Activated effector memory CD4-positive, alpha-beta T cell treated with anti-CD3 and anti-CD28 coated beads, Interleukin-2, amount 50 U/mL, for 16 hours (primary cell): ENCODE data around the gene DET1.
"Not testable (repeated sequence)": the region's sequence is repeated elsewhere in the genome, so short reads cannot be mapped to it uniquely, and the experiment has no call there.

Source experiments
- DNase-seq: peaks from one replicate; pipeline ENCODE4 v3.0.0-alpha.2; 2020

The DET1 gene

DNA sequence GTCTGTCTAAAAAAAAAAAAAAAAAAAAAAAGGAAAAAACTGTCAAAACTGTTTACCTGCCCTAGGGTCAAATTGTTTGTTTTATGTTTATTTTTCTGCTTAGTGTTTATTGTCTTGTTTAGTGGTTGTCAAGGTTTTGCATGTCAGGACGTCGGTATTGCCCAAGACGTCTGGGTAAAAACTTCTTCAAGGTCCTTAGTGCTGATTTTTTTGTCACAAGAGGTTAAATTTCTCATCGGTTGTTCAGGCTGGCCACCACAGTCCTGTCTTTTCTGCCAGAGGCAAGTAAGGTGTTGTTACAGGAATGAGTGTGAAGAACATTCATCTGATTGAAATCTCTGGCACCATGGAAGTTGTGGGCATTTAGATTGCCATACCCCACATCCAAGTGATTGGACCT lies 7.0 kb downstream of the DET1 start:
- no peak for DNase-seq

- DNase-seq, result no peak
These were observed 7.5 kb downstream of the DET1 start for GRCh38 chr15:88538972-88539371.

GRCh38 chr15:88537591-88538317 lies 8.7 kb downstream of the DET1 start:
- no peak for DNase-seq

DNA sequence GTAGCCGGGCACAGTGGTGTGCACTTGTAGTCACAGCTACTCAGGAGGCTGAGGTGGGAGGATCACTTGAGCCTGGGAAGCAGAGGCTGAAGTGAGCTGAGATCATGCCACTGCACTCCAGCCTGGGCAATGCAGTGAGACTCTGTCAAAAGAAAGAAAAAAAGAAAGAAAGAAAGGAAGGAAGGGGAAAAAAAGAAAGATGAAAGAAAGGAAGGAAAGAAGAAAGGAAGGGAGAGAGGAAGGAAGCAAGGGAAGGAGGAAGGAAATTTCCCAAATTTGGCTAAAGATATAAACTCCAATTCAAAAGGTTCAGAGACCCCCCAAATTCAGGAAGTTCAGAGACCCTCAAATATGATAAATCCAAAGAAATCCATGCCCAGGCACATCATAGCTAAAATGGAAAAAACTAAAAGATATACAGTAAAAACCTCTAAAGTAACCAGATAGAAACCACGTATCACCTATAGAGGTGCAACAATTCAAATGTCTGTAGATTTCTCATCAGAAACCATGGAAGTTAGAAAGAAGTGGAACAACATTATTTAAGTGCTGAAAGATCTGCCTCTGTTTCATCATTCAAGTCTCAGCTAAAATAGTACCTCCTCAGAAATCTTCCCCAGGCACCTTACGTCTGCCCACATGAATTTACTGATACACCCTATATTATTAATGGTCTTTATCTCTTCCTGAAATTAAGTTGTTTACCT lies 10.7 kb downstream of the DET1 start:
- DNase-seq, result no peak

DNA sequence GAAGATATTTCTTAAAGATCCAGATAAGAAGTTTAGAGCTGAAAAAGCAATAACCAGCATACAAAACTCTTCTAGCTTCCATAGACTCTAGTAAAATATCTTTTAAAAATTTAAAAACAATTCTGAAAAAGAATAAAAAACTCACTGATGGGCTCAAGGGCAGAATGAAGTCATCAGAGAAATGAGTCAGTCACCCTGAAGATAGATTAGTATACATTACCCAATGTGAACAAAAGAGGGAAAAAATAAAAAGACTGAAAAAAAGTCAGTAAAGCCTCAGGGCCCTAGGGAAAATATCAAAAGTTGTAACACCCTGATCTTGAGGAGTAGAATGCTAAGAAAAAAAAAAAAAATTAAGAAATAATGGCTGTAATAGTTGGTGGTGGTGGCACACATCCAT lies 11.4 kb downstream of the DET1 start:
- no peak for DNase-seq

DNA sequence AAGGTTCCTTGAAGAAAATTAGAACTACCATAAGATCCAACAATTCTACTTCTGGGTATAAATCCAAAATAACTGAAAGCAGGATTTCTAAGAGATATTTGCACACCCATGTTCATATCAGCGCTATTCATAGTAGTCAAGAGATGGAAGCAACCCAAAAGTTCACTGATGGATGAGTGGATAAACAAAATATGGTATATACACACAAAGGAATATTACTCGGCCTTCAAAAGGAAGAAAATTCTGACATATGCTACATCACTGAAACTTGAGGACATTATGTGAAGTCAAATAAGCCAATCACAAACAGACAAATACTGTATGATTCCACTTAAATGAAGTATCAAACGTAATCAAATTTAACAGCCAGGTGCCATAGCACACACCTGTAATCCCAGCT lies 13.1 kb downstream of the DET1 start:
- no peak for DNase-seq

GRCh38 chr15:88529021-88529630 lies 17.4 kb downstream of the DET1 start:
- DNase-seq, result no peak

DNA sequence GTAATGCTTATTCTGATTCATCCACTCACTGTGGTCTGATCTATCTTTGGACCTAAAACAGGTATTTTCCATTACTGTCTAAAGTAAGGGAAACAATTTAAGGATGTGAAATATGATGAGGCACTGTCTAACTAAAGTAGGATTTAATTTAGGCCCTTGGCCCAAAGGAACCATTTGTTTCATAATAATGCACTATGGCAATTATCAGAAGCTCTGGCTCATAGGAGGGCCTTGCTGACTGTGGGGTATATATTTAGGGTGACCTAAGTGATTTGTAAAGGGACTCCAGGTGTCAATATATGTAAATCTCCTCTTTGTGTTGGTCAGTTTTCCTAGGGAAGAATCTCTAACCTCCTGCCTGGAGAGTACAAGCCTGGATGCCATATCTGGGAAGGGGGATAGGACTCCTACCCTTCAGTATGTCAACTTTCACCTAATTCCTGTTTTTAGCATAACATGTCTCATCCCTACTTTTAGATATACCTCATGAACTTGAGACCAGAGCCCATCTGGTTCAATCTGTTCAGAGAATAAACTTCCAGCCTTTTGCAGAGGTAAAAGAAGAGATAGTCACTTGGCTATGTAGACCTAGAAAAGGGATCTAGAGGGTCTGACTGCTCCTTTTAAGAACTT lies 20.1 kb downstream of the DET1 start:
- no peak for DNase-seq

- no peak for DNase-seq
These were observed 21.1 kb downstream of the DET1 start for GRCh38 chr15:88525418-88525817.

GRCh38 chr15:88524094-88524493 lies 22.4 kb downstream of the DET1 start:
- not testable (repeated sequence) for DNase-seq

DNA sequence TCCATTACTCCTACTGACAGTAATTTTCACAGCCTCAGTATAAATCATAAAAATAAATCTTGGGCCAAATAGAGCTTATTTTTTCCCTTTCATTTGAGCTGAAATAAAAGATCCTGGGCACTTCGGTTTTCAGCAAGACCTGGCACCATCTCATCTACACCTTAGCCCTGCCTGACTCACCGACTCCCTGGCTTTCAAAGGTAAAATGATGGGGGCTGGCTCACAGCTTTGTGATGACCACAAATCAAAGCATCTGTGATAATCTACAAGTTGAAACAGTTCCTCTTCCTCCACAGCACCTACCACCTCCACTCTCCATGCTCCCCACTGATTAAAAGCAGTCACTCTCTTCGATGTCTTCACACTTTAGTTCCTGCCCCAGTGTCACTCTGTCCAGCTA lies 27.6 kb downstream of the DET1 start:
- DNase-seq, result no peak

GRCh38 chr15:88513195-88513594 lies 33.3 kb downstream of the DET1 start:
- no peak for DNase-seq

GRCh38 chr15:88512601-88513000 lies 33.9 kb downstream of the DET1 start:
- DNase-seq, result no peak

GRCh38 chr15:88512078-88512477 lies 34.4 kb downstream of the DET1 start:
- DNase-seq, result no peak

- no peak for DNase-seq
These were observed 35.3 kb downstream of the DET1 start for GRCh38 chr15:88511161-88511560.

GRCh38 chr15:88509964-88510363 lies 36.5 kb downstream of the DET1 start:
- no peak for DNase-seq

DNA sequence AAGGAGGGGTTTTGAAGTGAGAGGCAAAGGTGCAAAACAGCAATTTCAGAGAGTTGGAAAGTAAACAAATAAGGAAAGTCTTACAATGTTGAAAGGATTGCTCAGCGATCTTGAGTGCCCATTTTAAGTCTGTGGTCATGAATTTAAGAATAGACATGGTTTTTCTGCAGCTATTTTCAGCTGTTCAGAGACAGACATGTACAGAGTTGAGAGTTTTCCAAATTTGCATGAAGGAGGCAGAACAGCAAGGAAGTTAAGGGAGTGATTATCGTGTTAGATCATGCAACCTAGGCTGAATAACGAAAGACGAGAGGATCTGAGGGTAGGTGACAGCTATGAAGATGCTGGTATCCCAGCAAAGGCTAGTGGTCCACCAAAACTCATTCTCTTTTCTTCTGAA lies 37.2 kb downstream of the DET1 start:
- DNase-seq, result no peak

- no peak for DNase-seq
These were observed 39.9 kb downstream of the DET1 start for GRCh38 chr15:88506628-88507027.

DNA sequence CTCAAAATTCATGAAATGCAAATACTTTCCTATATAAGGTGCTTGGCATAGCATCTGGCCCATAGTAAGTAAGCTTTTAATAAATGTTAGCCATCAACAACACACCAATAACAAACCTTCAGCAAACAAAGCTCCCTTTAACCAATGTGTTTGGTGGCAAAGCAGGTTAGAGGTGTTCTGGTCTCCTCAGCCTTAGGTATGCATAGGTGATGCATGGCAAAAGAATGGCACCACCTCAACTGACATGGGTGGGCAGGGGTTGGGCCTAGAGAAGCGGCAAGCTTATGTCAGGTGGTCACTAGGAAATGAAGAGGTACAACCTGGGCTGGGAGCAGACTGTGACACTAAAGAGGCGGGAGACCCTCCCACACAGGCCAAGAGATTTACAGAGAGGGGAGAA lies 40.8 kb downstream of the DET1 start:
- DNase-seq, result no peak

DNA sequence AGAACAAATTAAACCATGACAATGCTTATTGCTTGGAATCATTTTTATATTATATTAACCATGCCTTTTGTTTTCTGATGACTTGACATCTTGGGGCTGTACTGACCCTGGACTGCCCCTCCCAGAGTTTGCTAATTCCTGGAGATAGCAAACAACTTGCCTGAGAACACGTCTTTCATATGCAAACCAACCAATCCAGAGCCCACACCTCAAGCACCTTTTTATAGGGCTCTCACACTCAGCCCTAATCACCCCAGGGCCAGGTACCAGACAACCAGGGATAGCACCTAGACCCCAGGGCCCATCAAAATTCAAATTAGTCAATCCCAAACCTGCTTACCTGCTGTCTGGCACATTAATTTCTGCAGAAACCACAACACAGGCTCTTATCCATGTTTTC lies 42.0 kb downstream of the DET1 start:
- DNase-seq, result no peak

DNA sequence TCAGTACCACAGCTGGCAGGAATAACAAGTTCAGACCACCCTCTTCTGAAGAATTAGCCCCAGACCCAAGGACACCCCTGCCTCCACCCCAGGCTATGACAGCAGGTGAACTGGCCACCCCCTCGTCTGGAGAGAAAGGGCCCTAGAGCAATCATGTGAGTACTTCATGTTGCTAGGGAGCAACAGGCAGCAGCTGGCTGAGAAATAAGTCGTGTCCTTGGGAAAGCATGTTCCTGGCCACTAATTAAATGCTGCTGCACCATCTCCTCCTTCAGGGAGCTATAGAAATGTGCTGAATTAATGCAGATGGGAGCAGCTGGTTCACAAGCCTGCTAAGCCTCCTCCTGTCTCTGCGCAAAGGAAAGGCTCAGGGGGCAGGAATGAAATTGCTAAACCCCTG lies 47.5 kb downstream of the DET1 start:
- DNase-seq, result no peak

DNA sequence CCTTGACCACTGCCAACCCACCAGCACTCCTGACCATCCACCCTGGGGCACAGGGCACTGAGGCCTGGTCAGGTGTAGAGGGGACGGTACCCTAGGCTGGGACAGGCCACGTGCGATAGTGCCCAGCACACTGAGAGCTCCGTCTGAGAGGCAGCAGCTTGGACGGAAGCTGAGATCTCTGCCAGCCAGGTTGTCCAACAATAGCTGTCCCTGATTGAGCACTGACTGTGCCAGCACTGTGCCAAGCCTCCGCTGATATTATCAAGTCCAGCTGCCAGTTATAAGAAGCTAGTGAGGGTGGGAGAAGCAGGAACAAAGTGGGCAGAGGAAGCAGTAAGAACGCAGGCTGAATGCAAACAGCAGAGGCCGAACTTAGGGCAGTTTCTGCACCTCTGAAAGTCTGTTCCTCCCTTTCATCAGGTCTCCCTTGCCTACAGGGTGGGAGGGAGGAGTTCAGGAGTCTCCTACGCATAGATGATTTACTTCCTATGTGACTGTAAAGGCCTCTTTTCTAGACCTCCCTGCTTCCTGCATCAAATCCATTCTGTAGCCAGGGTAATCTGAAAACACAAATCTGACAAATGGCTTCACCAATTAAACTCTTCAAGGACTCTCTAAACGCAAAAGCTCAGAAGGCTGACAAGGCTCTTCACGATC lies 49.2 kb downstream of the DET1 start:
- no peak for DNase-seq

DNA sequence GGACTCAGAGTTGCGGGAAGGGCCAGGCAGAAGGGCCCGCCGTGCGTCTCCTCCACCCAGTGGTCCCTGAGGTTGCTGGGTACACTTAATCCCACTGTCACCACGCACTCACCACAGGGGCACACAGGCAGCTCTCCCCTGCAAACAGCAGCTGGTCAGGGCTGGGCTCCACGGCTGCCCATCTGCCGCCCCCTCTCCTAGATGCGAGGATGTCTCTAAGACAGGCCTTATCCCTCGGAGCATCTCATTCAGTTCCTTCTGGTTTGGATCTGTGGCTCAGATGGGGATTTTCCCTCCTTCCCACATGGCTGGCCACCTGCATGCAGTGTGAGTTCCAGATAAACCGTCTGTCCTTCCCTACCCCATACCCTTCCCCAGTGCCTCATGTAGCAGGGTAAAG lies 52.6 kb downstream of the DET1 start:
- no peak for DNase-seq
